ENCODE results near the gene PGAP6.

The PGAP6 gene

DNA sequence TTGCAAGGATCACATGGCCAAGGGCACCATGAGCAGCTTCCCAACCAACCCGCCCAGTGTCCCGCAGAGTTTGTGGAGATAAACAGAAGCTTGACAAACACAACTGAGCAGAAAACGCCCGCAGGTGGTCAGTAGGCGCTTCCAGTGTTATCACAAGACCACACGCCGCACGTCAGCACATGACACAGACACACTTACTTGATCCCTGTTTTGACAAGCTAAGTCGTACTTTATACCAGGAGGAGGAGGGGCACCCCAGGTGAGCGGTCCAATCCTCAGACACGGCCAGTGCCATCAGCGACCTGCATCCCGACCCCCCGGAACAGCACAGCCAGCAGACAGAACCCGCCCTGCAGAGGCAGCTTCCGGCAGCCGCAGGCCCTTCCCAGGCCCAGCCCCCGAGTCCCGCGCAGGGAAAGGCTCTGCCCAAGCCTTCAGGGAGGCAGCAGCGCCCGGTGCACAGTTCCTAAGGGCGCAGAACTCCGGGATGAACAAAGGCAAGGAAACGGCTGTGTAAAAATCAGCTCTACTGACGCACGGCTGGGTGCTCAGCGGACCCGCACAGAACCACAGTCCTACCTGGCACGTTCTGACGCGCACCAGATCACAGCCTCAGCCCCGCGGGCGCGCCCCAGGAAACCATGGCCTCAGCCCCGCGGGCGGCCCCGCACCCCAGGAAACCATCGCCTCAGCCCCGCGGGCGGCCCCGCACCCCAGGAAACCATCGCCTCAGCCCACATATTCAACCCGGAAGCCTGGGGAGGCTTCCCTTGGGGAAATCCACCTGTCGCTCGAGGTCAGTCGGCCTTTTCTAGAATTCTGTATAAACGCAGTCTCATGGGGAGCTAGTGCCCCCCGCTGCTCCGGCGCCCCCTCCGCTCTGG, 57.1 kb downstream of the PGAP6 start:
- DNase-seq = peak; percentile 81 to 83

DNA sequence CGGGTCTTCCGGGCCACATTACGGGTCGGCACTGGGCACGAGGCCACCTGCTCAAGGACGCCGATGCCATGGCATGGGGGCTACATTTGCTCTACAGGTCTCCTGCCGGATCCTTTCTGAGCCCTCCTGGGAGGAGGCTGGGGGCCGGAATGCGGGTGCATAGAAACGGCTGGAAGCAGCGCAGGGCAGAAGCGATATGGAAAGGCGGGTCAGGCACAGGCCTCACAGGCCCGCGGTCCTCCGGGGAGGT, 57.7 kb downstream of the PGAP6 start:
- DNase-seq = no peak

DNA sequence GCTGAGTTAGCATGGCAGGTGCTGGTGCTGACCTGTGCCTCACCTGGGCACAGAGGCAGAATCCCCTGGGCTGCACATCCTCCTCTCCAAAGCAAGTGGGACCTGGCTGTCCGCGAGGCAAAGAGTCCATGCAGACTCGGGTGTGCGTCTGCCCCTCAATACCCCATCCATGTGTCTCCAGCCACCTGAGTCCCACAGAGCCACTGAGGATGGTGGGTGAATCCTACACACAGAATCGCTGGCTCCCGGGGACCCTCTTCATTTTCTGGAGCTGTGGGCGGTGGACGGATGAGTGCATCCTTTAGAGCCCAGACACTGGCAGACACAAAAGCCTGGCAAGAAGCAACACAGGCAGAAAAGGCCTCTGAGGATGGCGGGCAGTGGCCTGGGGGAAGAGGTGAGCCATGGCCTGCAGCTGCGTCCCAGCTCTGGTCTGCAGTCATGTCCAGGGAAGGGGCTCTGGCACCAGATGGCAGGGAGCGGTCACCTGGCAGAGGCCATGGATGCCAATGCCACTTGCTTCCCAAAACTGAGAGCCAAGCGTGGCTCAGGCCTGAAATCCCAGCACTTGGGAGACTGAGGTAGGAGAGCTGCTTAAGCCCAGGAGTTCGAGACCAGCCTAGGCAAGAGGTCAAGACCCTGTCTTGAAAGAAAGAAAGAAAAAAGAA, 59.2 kb downstream of the PGAP6 start:
- DNase-seq = no peak

DNA sequence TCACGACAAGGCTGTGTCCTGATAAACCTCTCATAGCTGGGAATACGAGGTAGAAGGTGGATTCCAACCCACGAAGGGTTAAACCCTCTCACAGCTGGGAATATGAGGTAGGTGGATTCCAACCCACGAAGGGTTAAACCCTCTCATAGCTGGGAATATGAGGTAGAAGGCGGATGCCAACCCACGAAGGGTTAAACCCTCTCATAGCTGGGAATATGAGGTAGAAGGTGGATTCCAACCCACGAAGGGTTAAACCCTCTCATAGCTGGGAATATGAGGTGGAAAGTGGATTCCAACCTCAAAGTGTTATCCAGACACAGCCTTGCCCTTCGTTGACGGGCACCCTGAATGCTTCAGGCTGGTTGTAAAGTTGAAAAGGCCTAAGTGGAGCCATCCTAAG, 60.2 kb downstream of the PGAP6 start:
- DNase-seq = no peak

All from CD4-positive, alpha-beta T cell treated with Interleukin-4 for 1 hour (primary cell).